Progenitor cell of endocrine pancreas (in vitro differentiated cells): Measurements from ENCODE around the gene CELF6. TPM values are rescaled to one million over a fixed set of nuclear protein-coding genes. Genes with fewer than 3 reads are reported as not detected.

ENCODE experiments used
- DNase-seq: peaks from one replicate; pipeline ENCODE4 v3.0.0; 2021; ENCODE audit warnings: low spot score; ENCODE audit not compliant: unreplicated experiment
- H3K27ac Mint-ChIP-seq: 2 replicates; pipeline ENCODE4 v1.8.0; 2021; ENCODE audit warnings: mild to moderate bottlenecking, moderate library complexity, mixed read lengths
- H3K27me3 Mint-ChIP-seq: 2 replicates; pipeline ENCODE4 v1.8.0; 2021; ENCODE audit warnings: mixed read lengths
- H3K36me3 Mint-ChIP-seq: 2 replicates; pipeline ENCODE4 v1.8.0; 2022; ENCODE audit warnings: mixed read lengths; ENCODE audit not compliant: insufficient read depth
- H3K4me1 Mint-ChIP-seq: 2 replicates; pipeline ENCODE4 v1.8.0; 2021; ENCODE audit warnings: low read depth, mixed read lengths
- H3K4me3 Mint-ChIP-seq: 2 replicates; pipeline ENCODE4 v1.8.0; 2021; ENCODE audit warnings: low read depth, mild to moderate bottlenecking, moderate library complexity, mixed read lengths
- H3K9me3 Mint-ChIP-seq: 2 replicates; pipeline ENCODE4 v1.8.0; 2021; ENCODE audit warnings: low read depth, mixed read lengths
- CTCF ChIP-seq: fragments of 200-600 bp; sonication (generic); IDR thresholded peaks from one replicate; pipeline ENCODE4 v1.5.0; 2021; ENCODE audit warnings: antibody characterized with exemption, mild to moderate bottlenecking; ENCODE audit not compliant: unreplicated experiment
- total RNA-seq: library from RNA; stranded (reverse); gene quantifications from 2 replicates; pipeline ENCODE4 v1.2.1, GENCODE V29; 2021

The CELF6 gene
- total RNA-seq, 1 donor from 2014 or later = 1.4 TPM

GRCh38 chr15:72248514-72248913 lies 71.4 kb downstream of the CELF6 start:
- Mint-ChIP-seq H3K27ac (no peak overlapping the region), H3K4me3 (no peak overlapping the region), H3K4me1 (no peaks in the 10 kb centered on the region), H3K27me3 (no peaks in the 10 kb centered on the region), H3K9me3 (no peaks in the 10 kb centered on the region), H3K36me3 (peaks cover 27% of the 10 kb centered on the region)
- no peak for DNase-seq
- no peak for TF ChIP-seq CTCF

- no peak for TF ChIP-seq CTCF
- no peak for DNase-seq
- no peak overlapping the region for H3K4me3 Mint-ChIP-seq
- no peak overlapping the region for H3K27ac Mint-ChIP-seq
- no peaks in the 10 kb centered on the region for H3K9me3 Mint-ChIP-seq
- H3K36me3 Mint-ChIP-seq = peaks cover 34% of the 10 kb centered on the region
- H3K4me1 Mint-ChIP-seq = no peaks in the 10 kb centered on the region
- H3K27me3 Mint-ChIP-seq = no peaks in the 10 kb centered on the region
Observed at GRCh38 chr15:72242775-72243370, 77.1 kb downstream of the CELF6 start.

DNA sequence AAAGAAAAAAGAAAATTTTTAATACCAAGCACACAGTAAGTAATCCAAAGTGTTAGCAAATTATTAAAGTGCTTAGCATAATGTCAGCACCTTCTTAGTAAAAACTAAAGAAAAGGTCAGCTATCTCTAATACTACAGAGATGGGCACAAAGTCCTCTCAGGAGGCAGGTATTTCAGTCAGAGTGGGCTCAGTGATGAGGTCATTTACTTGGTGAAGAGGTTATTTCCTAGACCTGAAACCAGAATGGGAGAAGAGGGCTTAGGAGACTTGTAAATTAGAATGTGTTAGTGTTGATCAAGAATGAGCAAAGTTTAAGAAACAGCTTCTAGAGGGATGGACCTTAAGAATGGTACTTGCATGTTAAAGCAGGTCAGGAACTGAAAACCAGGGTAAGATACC lies 80.3 kb downstream of the CELF6 start:
- Mint-ChIP-seq H3K9me3 (no peaks in the 10 kb centered on the region), H3K4me1 (no peaks in the 10 kb centered on the region), H3K4me3 (no peak overlapping the region), H3K27me3 (no peaks in the 10 kb centered on the region), H3K27ac (no peak overlapping the region), H3K36me3 (peaks cover 26% of the 10 kb centered on the region)
- no peak for TF ChIP-seq CTCF
- DNase-seq = no peak

GRCh38 chr15:72238586-72238985 lies 81.4 kb downstream of the CELF6 start:
- no peak overlapping the region for H3K4me3 Mint-ChIP-seq
- peaks cover 25% of the 10 kb centered on the region for H3K36me3 Mint-ChIP-seq
- H3K9me3 Mint-ChIP-seq = no peaks in the 10 kb centered on the region
- no peak for TF ChIP-seq CTCF
- no peaks in the 10 kb centered on the region for H3K4me1 Mint-ChIP-seq
- no peak for DNase-seq
- no peaks in the 10 kb centered on the region for H3K27me3 Mint-ChIP-seq
- no peak overlapping the region for H3K27ac Mint-ChIP-seq

GRCh38 chr15:72237853-72238224 lies 82.1 kb downstream of the CELF6 start:
- H3K27me3 Mint-ChIP-seq = no peaks in the 10 kb centered on the region
- H3K36me3 Mint-ChIP-seq = peaks cover 23% of the 10 kb centered on the region

More at GRCh38 chr15:72237853-72238224, 82.1 kb downstream of the CELF6 start:
- TF ChIP-seq CTCF = no peak
- no peak for DNase-seq
- Mint-ChIP-seq H3K9me3 (no peaks in the 10 kb centered on the region), H3K4me3 (no peak overlapping the region), H3K4me1 (peaks cover 3% of the 10 kb centered on the region), H3K27ac (no peak overlapping the region)
